HG03354 (cell line): Measurements from ENCODE around the gene OTOF.
"Not testable (repeated sequence)": the region's sequence is repeated elsewhere in the genome, so short reads cannot be mapped to it uniquely, and the experiment has no call there.

ENCODE experiments used
- ATAC-seq: cut with Tn5 transposase; IDR thresholded peaks from one replicate; pipeline ENCODE4 v1.9.1; 2021; ENCODE audit warnings: mild to moderate bottlenecking; ENCODE audit not compliant: unreplicated experiment, poor library complexity, severe bottlenecking

OTOF gene

DNA sequence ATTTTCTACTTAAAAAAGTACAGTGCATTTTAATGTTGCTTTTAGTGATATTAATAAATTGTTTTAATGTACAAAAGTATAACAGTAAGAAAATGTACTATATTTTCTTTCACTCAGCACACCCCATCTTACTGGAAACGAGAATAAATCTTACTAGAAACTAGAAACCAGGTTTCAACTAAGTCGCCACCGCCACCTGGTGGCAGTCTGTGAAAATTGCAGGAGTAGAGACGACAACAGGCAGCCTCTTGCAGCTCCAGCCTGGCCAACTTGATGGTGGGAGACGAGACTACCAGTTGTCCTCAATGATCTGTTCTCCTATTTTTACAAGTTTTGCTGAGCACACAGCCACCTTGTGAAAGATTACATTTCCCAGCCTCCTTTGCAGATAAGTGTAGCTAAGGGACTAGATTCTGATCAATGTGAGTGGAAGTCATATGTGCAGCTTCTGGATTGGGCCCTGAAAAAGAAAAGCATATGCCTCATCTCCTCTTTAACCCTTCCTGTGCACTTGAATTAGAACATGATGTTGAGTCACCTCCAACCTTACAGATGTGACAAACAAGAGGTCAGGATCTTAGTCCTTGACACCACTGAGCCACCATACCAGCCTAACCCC is 8.7 kb downstream of the OTOF start:
- no peak for ATAC-seq

GRCh38 chr2:26468544-26468943 is 9.4 kb downstream of the OTOF start:
- not testable (repeated sequence) for ATAC-seq

GRCh38 chr2:26466662-26467310 is 11.1 kb downstream of the OTOF start:
- ATAC-seq, result no peak

- ATAC-seq, result no peak
These were observed 11.9 kb downstream of the OTOF start for GRCh38 chr2:26465981-26466471.

DNA sequence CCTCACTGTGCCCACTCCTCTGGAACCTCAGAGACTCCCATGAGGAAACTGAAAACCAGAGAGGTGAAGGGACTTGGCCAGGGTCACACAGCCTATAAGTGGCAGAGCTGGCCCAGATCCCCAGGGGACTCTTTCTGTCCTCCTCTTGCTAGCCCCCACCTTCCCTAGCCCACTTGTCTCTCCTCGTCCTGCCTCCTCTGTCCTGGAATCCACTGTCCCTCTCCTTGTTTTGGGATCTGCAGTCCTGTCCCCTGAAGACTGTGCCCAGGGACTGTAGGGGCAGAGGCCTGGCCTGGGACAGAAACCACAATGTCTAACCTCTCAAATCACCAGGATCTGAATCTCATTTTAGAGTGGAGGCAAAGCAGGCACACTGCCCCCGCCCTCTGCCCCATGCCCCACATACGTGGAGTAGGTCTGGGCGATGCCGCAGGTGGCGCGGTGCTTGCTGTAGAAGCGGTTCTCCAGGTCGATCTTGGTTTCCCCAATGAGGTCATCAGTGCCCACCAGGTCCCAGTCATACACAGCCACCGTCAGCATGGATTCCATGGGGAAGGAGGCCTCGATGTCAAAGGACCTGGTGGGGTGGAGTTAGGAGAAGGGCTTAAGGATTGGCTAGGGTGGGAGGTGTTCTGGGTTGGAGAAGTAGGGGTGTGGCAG is 12.5 kb downstream of the OTOF start:
- ATAC-seq, result no peak

GRCh38 chr2:26464390-26465265 is 13.3 kb downstream of the OTOF start:
- ATAC-seq, result no peak

DNA sequence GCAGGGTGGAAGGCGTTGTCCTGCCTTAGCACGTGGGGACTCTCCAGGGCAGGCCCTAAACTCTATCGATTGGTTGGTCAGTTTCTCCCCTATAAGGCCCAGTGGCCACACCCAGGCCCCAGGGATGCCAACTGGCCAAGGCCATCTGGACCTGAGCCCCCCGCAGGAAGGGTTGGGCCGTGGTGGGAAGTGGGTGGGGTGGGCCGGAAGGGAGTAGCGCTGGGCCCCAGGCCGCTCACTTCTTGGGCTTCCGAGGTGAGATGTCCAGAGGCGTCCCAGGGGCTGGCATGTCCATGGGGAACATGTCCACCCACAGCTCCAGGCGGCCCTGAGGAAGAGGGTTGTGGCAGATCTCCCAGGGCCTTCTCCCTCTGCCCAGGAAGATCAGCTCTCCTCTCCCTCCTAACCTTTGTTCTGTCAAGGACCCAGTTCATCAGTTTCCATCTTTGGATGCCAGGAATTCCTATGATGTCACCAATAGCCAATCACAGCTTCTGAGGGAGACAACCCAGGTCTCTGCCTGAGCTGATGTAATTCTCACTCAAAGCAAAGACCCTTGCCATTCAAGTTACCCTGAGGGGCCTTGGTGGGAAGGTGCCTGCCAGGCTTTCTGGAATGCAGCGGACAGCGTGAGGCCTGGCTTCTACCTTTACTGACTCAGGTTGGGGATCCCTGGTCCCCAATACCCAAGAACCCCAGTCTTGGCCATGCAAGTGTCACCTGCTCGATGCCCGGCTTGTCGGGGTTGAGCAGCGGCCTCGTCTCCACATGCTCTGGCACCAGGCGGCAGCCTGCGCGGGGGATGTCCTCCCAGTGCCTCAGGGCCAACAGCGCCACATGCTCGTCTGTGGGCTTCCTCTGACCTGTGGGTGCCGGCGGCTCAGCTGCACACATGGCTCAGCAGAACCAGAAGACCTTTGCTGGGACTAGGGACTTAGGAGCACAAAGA is 14.4 kb downstream of the OTOF start:
- no peak for ATAC-seq

DNA sequence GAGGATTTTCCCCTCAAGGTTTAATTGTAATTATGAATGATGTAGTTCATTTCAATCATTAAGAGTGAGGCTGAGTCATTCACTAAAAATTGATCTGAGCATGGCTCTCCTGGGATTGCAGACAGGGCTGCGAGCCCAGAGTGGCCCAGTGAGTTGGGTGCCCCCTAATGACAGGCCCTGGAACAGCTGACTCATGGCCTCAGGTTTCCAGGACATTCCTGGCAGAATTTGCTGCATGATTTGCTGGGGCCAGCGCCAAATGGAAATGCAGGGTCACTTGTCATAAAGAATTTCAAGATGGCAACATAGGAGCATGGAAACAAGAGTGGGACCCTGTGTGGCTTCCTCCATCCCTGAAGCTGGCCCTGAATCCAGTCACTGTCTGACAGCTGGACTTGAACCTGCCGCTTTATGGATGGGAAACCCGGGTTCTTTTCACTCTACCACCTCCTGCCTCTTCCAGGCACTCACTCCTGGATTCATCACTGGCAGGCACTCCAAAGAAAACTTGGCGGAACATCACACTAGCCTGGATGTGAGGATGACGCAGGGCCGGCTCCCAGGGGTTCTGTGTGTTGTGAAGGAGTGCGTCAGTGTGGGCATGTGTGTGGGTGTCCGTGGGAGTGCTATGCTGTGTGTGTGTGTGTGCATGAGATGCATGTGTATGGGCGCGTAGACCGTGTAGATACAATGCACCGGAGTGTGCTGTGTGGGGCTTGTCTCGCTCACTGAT is 15.2 kb downstream of the OTOF start:
- ATAC-seq, result no peak

DNA sequence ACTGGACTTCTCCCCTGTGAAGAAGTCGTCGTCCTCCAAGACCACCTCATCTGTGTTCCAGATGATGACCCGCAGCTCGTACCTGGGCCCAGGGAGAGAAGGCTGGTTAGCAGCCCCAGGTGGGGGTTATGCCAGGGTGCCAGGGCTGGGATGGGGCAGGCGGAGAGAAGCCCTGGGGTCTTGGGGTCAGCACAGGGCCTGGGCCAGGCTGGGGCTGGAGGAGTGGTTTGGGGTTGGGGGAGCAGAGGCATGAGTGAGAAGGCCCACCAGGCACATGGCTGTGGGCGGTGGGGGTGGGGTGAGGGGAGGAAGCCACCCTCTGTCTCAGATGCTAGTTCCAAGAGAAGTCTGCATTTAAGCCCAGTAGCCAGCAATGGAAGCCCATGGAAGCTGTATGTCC is 15.8 kb downstream of the OTOF start:
- ATAC-seq, result no peak

DNA sequence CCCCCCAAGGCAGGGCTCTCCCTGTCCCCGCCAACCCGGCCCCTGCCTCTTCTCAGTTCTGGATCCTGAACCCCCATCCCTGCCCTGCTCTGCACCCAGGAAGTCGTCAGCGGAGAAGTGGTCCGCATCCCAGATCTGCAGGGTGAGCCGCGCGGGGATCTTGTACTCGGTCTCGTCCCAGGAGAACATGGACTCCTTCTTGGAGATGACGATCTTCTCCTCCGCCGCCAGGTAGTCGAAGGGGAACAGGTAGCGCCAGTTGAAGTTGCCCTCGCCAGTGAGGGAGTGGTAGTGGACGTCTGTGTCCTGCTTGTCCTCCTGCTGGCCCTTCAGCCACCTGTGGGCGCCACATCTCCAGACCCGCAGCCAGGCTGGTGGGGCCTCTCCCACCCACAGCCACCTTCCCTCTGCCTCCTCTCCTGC is 16.3 kb downstream of the OTOF start:
- ATAC-seq, result no peak

- ATAC-seq, result no peak
These were observed 17.3 kb downstream of the OTOF start for GRCh38 chr2:26460613-26461031.

DNA sequence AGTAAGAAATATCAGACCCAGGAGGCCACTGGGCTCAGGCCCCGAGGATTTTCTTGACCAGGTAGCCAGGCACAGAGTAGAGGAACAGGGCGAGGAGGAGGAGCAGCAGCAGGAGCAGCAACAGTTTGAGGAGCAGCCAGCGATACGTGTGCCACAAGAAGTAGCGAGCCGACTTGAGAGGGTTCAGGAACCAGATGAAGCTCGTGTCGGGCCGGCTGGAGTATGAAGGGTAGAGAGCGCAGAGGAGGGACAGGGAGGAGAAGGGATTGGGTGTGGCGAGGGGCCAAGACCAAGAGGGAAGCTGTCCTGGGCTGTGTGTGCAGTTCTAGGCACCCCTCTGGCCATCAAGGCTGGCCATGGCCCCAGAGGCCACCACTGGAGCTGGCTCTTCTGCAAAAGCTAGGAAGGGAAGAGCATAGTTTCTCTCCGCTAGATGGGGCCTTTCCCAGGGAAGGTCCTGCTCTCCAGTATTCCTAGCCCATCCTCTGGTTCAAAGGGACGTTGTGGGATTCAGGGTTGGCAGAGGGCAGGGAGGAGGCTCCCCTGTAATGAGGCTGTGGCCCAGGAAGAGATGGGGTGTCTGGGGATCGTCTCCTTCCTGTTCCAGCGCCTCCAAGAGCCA is 17.8 kb downstream of the OTOF start:
- ATAC-seq, result no peak

GRCh38 chr2:26458365-26459042 is 19.4 kb downstream of the OTOF start:
- ATAC-seq, result no peak

- no peak for ATAC-seq
These were observed 20.1 kb downstream of the OTOF start for GRCh38 chr2:26457695-26458364.

- ATAC-seq, result no peak
These were observed 20.7 kb downstream of the OTOF start for GRCh38 chr2:26457251-26457666.

- no peak for ATAC-seq
These were observed 21.3 kb downstream of the OTOF start for GRCh38 chr2:26456440-26457250.
